Endothelial cell (in vitro differentiated cells): Measurements from ENCODE around the gene TRIM43B. TPM values are rescaled to one million over a fixed set of nuclear protein-coding genes. Genes with fewer than 3 reads are reported as not detected.
"Not testable (repeated sequence)": the region's sequence is repeated elsewhere in the genome, so short reads cannot be mapped to it uniquely, and the experiment has no call there.

Experiments
- DNase-seq: peaks from one replicate; pipeline ENCODE4 v3.0.0; 2021; ENCODE audit warnings: low spot score
- H3K27ac Mint-ChIP-seq: one replicate; pipeline ENCODE4 v1.8.0; 2021; ENCODE audit warnings: mixed read lengths, inconsistent platforms; ENCODE audit not compliant: unreplicated experiment
- H3K27me3 Mint-ChIP-seq: one replicate; pipeline ENCODE4 v1.8.0; 2021; ENCODE audit warnings: mild to moderate bottlenecking, moderate library complexity, mixed read lengths, inconsistent platforms; ENCODE audit not compliant: unreplicated experiment
- H3K36me3 Mint-ChIP-seq: one replicate; pipeline ENCODE4 v1.8.0; 2021; ENCODE audit warnings: mild to moderate bottlenecking, low read depth, mixed read lengths, inconsistent platforms; ENCODE audit not compliant: unreplicated experiment
- H3K4me1 Mint-ChIP-seq: one replicate; pipeline ENCODE4 v1.8.0; 2021; ENCODE audit warnings: mild to moderate bottlenecking, mixed read lengths, inconsistent platforms; ENCODE audit not compliant: unreplicated experiment
- H3K4me3 Mint-ChIP-seq: one replicate; pipeline ENCODE4 v1.8.0; 2021; ENCODE audit warnings: mild to moderate bottlenecking, mixed read lengths, inconsistent platforms; ENCODE audit not compliant: unreplicated experiment
- H3K9me3 Mint-ChIP-seq: one replicate; pipeline ENCODE4 v1.8.0; 2021; ENCODE audit warnings: mixed read lengths, inconsistent platforms; ENCODE audit not compliant: unreplicated experiment
- total RNA-seq: library from RNA; stranded (reverse); fragmentation: NEBNext Ultra II Directional; extraction: Animal tissue kit (Norgen Biotek cat#: 25700); gene quantifications from one replicate; pipeline ENCODE4 v1.2.1, GENCODE V29; 2021; ENCODE audit not compliant: unreplicated experiment

The TRIM43B gene
- total RNA-seq, 1 donor from 2014 or later, result 0.23 TPM

GRCh38 chr2:95467984-95468383 lies 16.6 kb downstream of the TRIM43B start:
- H3K4me1 Mint-ChIP-seq, result not testable (repeated sequence)

GRCh38 chr2:95466572-95466971 lies 18.0 kb downstream of the TRIM43B start:
- H3K27ac Mint-ChIP-seq, H3K4me1 Mint-ChIP-seq, H3K4me3 Mint-ChIP-seq, H3K27me3 Mint-ChIP-seq, H3K36me3 Mint-ChIP-seq, DNase-seq, H3K9me3 Mint-ChIP-seq: not testable (repeated sequence)

More at GRCh38 chr2:95467984-95468383, 16.6 kb downstream of the TRIM43B start:
- not testable (repeated sequence) for H3K27ac Mint-ChIP-seq, DNase-seq, H3K4me3 Mint-ChIP-seq, H3K27me3 Mint-ChIP-seq, H3K36me3 Mint-ChIP-seq, H3K9me3 Mint-ChIP-seq

GRCh38 chr2:95463292-95463691 lies 21.3 kb downstream of the TRIM43B start:
- H3K4me1 Mint-ChIP-seq, H3K4me3 Mint-ChIP-seq, H3K27me3 Mint-ChIP-seq, H3K27ac Mint-ChIP-seq, DNase-seq, H3K9me3 Mint-ChIP-seq, H3K36me3 Mint-ChIP-seq: not testable (repeated sequence)

- not testable (repeated sequence) for H3K4me1 Mint-ChIP-seq, H3K4me3 Mint-ChIP-seq, H3K36me3 Mint-ChIP-seq, DNase-seq, H3K27ac Mint-ChIP-seq, H3K9me3 Mint-ChIP-seq, H3K27me3 Mint-ChIP-seq
These were observed 39.2 kb downstream of the TRIM43B start for GRCh38 chr2:95445317-95445716.

- not testable (repeated sequence) for H3K9me3 Mint-ChIP-seq, H3K27ac Mint-ChIP-seq, H3K36me3 Mint-ChIP-seq, H3K27me3 Mint-ChIP-seq, DNase-seq, H3K4me1 Mint-ChIP-seq, H3K4me3 Mint-ChIP-seq
These were observed 42.0 kb downstream of the TRIM43B start for GRCh38 chr2:95442474-95443099.

- not testable (repeated sequence) for H3K36me3 Mint-ChIP-seq, H3K27ac Mint-ChIP-seq, H3K4me3 Mint-ChIP-seq, DNase-seq, H3K27me3 Mint-ChIP-seq, H3K9me3 Mint-ChIP-seq, H3K4me1 Mint-ChIP-seq
These were observed 48.7 kb downstream of the TRIM43B start for GRCh38 chr2:95435872-95436209.

- not testable (repeated sequence) for H3K36me3 Mint-ChIP-seq, H3K27ac Mint-ChIP-seq, H3K4me3 Mint-ChIP-seq, H3K9me3 Mint-ChIP-seq, H3K27me3 Mint-ChIP-seq, H3K4me1 Mint-ChIP-seq, DNase-seq
These were observed 49.2 kb downstream of the TRIM43B start for GRCh38 chr2:95435162-95435871.

GRCh38 chr2:95434507-95435076 lies 50.0 kb downstream of the TRIM43B start:
- not testable (repeated sequence) for H3K36me3 Mint-ChIP-seq, H3K27ac Mint-ChIP-seq, DNase-seq, H3K4me3 Mint-ChIP-seq, H3K9me3 Mint-ChIP-seq, H3K27me3 Mint-ChIP-seq, H3K4me1 Mint-ChIP-seq

- not testable (repeated sequence) for H3K27me3 Mint-ChIP-seq, DNase-seq
These were observed 50.6 kb downstream of the TRIM43B start for GRCh38 chr2:95433973-95434372.

GRCh38 chr2:95433373-95433772 lies 51.2 kb downstream of the TRIM43B start:
- DNase-seq, H3K4me3 Mint-ChIP-seq, H3K9me3 Mint-ChIP-seq, H3K4me1 Mint-ChIP-seq, H3K36me3 Mint-ChIP-seq, H3K27ac Mint-ChIP-seq, H3K27me3 Mint-ChIP-seq: not testable (repeated sequence)

More at GRCh38 chr2:95433973-95434372, 50.6 kb downstream of the TRIM43B start:
- not testable (repeated sequence) for H3K4me1 Mint-ChIP-seq, H3K36me3 Mint-ChIP-seq, H3K27ac Mint-ChIP-seq, H3K9me3 Mint-ChIP-seq, H3K4me3 Mint-ChIP-seq

- not testable (repeated sequence) for H3K27me3 Mint-ChIP-seq, H3K4me1 Mint-ChIP-seq, H3K4me3 Mint-ChIP-seq, H3K9me3 Mint-ChIP-seq, H3K27ac Mint-ChIP-seq, H3K36me3 Mint-ChIP-seq, DNase-seq
These were observed 54.6 kb downstream of the TRIM43B start for GRCh38 chr2:95429748-95430467.
